ENCODE measurements around the gene CHD2.

DNA sequence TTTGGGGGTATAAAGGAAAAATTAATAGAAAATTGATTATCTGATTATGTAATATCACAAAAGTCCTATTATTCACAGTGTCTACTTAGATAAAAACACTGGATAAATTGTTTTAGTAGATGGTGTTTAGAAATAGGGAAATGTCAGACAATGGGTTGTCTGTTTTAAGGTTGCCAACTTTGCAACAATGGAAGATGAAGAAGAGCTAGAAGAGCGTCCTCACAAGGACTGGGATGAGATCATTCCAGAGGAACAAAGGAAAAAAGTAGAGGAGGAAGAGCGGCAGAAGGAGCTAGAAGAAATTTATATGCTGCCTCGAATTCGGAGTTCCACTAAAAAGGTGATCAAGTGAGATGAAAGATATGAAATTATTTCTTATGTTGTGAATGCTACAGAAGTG, 84.0 kb downstream of the CHD2 start:
- TF ChIP-seq, protein P1, sequence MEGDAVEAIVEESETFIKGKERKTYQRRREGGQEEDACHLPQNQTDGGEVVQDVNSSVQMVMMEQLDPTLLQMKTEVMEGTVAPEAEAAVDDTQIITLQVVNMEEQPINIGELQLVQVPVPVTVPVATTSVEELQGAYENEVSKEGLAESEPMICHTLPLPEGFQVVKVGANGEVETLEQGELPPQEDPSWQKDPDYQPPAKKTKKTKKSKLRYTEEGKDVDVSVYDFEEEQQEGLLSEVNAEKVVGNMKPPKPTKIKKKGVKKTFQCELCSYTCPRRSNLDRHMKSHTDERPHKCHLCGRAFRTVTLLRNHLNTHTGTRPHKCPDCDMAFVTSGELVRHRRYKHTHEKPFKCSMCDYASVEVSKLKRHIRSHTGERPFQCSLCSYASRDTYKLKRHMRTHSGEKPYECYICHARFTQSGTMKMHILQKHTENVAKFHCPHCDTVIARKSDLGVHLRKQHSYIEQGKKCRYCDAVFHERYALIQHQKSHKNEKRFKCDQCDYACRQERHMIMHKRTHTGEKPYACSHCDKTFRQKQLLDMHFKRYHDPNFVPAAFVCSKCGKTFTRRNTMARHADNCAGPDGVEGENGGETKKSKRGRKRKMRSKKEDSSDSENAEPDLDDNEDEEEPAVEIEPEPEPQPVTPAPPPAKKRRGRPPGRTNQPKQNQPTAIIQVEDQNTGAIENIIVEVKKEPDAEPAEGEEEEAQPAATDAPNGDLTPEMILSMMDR (IDR thresholded peaks at IDR 0.05; ENCODE audit: extremely low read depth in 1 of 2, insufficient read depth in 1 of 2, low read depth in 1 of 2, low read length in 2 of 2): no peak
- no peak for TF ChIP-seq POLR2A (IDR thresholded peaks at IDR 0.05; ENCODE audit: low read depth, low read length)
- no peak for TF ChIP-seq EZH2 (IDR thresholded peaks at IDR 0.05; ENCODE audit: borderline replicate concordance, low read depth, low read length, severe bottlenecking)
- no peak for TF ChIP-seq POLR2AphosphoS5 (IDR thresholded peaks at IDR 0.05; ENCODE audit: insufficient read depth, low read depth, low read length)
- TF ChIP-seq, protein P2, sequence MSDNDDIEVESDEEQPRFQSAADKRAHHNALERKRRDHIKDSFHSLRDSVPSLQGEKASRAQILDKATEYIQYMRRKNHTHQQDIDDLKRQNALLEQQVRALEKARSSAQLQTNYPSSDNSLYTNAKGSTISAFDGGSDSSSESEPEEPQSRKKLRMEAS (IDR thresholded peaks at IDR 0.05; ENCODE audit: insufficient read depth, insufficient read length): no peak
- TF ChIP-seq FOS (IDR thresholded peaks at IDR 0.05; ENCODE audit: borderline replicate concordance, insufficient read depth, low read length): no peak
- TF ChIP-seq MYC (IDR thresholded peaks at IDR 0.05; ENCODE audit: low read depth, low read length): no peak
- no peak for TF ChIP-seq JUN (IDR thresholded peaks at IDR 0.05; ENCODE audit: borderline replicate concordance, insufficient read depth, insufficient read length, low read depth)
